SK-N-SH (cell line): ENCODE data around the gene RNLS. TPM values are rescaled to one million over a fixed set of nuclear protein-coding genes. Genes with fewer than 3 reads are reported as not detected.

ENCODE experiments used
- CTCF ChIA-PET: fragments of 300-600, 350-600 bp; formaldehyde crosslinking; extraction: SDS; loops from one replicate; lab custom pipeline; 2021; lab: Yijun Ruan, JAX
- POLR2A ChIA-PET: fragments of 350-600 bp; sonication (Branson Sonifier 250); formaldehyde crosslinking; extraction: SDS; loops from one replicate; lab custom pipeline; 2020; ENCODE audit warnings: antibody characterized with exemption, inconsistent platforms; lab: Yijun Ruan, JAX
- DNase-seq: peaks from one replicate; pipeline ENCODE4 v3.0.0; 2012
- H2AFZ ChIP-seq: fragments of 200-600 bp; sonication (generic); 2 replicates; pipeline ENCODE4 v1.8.1; 2016; ENCODE audit warnings: antibody characterized with exemption, mild to moderate bottlenecking, low read depth
- H3F3A ChIP-seq: fragments of 200-600 bp; sonication (generic); replicated peaks from 2 replicates; pipeline ENCODE3; 2016; ENCODE audit warnings: antibody characterized with exemption, mild to moderate bottlenecking; ENCODE audit not compliant: insufficient read depth
- H3K27ac ChIP-seq, 2 experiments: fragments of 200-500 bp in 1 of 2; fragments of 200-600 bp in 1 of 2; sonication (Bioruptor generic) in 1 of 2; sonication (generic), shearing (Covaris generic) in 1 of 2; 2 replicates each; pipeline versions ENCODE4 v1.5.1 to v1.6.1; 2014 to 2016; ENCODE audit warnings: low read depth in 2 of 2, inconsistent platforms in 1 of 2, low read length in 1 of 2, mild to moderate bottlenecking in 1 of 2, mixed read lengths in 1 of 2
- H3K27me3 ChIP-seq: fragments of 200-600 bp; sonication (generic), shearing (Covaris generic); 2 replicates; pipeline ENCODE4 v1.6.1; 2016; ENCODE audit warnings: mixed run types; ENCODE audit not compliant: insufficient read depth
- H3K36me3 ChIP-seq, 2 experiments: fragments of 200-500 bp in 1 of 2; fragments of 200-600 bp in 1 of 2; sonication (Bioruptor generic) in 1 of 2; sonication (generic) in 1 of 2; replicated peaks in 1 of 2; 2 replicates each; pipeline versions ENCODE3 to v1.5.1; 2014 to 2016; ENCODE audit warnings: low read length in 1 of 2, mild to moderate bottlenecking in 1 of 2; ENCODE audit not compliant: insufficient read depth in 2 of 2, control insufficient read depth in 1 of 2
- H3K4me1 ChIP-seq, 2 experiments: fragments of 200-500 bp in 1 of 2; fragments of 200-600 bp in 1 of 2; sonication (Bioruptor generic) in 1 of 2; sonication (generic), shearing (Covaris generic) in 1 of 2; 2 replicates each; pipeline versions ENCODE4 v1.5.1 to v1.6.1; 2014 to 2016; ENCODE audit warnings: low read depth in 1 of 2, low read length in 1 of 2, mixed run types in 1 of 2; ENCODE audit not compliant: insufficient read depth in 2 of 2, control insufficient read depth in 1 of 2
- H3K4me2 ChIP-seq: fragments of 200-600 bp; sonication (generic), shearing (Covaris generic); 2 replicates; pipeline ENCODE4 v1.6.1; 2017; ENCODE audit warnings: mixed run types
- H3K4me3 ChIP-seq, 2 experiments: fragments of 200-500 bp in 1 of 2; fragments of 200-600 bp in 1 of 2; sonication (Bioruptor generic) in 1 of 2; sonication (generic), shearing (Covaris generic) in 1 of 2; 2 replicates each; pipeline versions ENCODE4 v1.5.1 to v1.8.1; 2014 to 2016; ENCODE audit warnings: low read depth in 2 of 2, inconsistent platforms in 1 of 2, low read length in 1 of 2, mild to moderate bottlenecking in 1 of 2, mixed read lengths in 1 of 2, moderate library complexity in 1 of 2
- H3K79me2 ChIP-seq: fragments of 200-600 bp; sonication (generic); 2 replicates; pipeline ENCODE4 v1.8.1; 2017; ENCODE audit warnings: mild to moderate bottlenecking; ENCODE audit not compliant: insufficient read depth
- H3K9ac ChIP-seq: fragments of 200-600 bp; sonication (generic); 2 replicates; pipeline ENCODE4 v1.6.1; 2017; ENCODE audit warnings: mixed run types
- H3K9me2 ChIP-seq: fragments of 200-600 bp; sonication (generic); 2 replicates; pipeline ENCODE4 v1.6.1; 2017; ENCODE audit warnings: mixed run types
- H3K9me3 ChIP-seq: fragments of 200-600 bp; sonication (generic); 2 replicates; pipeline ENCODE4 v1.6.1; 2017; ENCODE audit warnings: mixed run types, mild to moderate bottlenecking, moderate library complexity
- H4K20me1 ChIP-seq: fragments of 200-600 bp; sonication (generic); 2 replicates; pipeline ENCODE4 v1.6.1; 2017; ENCODE audit warnings: mild to moderate bottlenecking, mixed run types; ENCODE audit not compliant: insufficient read depth
- ELF1 ChIP-seq: IDR thresholded peaks from 2 replicates; pipeline ENCODE4 v1.4.0; 2012
- EP300 ChIP-seq, 2 experiments: IDR thresholded peaks; 2 replicates each; pipeline versions ENCODE4 v1.4.0 to v1.6.1; 2012; ENCODE audit warnings: borderline replicate concordance in 1 of 2, low read depth in 1 of 2, low read length in 1 of 2
- EZH2phosphoT487 ChIP-seq: fragments of 200-600 bp; sonication (generic); IDR thresholded peaks from 2 replicates; pipeline ENCODE4 v1.6.1; 2017; ENCODE audit warnings: low read depth, mixed run types, mild to moderate bottlenecking, antibody characterized with exemption, moderate library complexity, borderline replicate concordance
- FOSL2 ChIP-seq: IDR thresholded peaks from 2 replicates; pipeline ENCODE4 v1.4.0; 2012; ENCODE audit warnings: low read depth, mild to moderate bottlenecking, moderate library complexity, borderline replicate concordance
- GATA2 ChIP-seq: sonication (generic); formaldehyde crosslinking; IDR thresholded peaks from 2 replicates; pipeline ENCODE4 v1.5.0; 2020; ENCODE audit warnings: mild to moderate bottlenecking, missing genetic modification reagents
- JUND ChIP-seq: IDR thresholded peaks from 2 replicates; pipeline ENCODE4 v1.4.0; 2012
- MXI1 ChIP-seq: IDR thresholded peaks from 2 replicates; pipeline ENCODE4 v1.6.1; 2012; ENCODE audit warnings: mild to moderate bottlenecking, low read depth, low read length, improper control_type of control experiment
- NFIC ChIP-seq: IDR thresholded peaks from 2 replicates; pipeline ENCODE4 v1.4.0; 2012; ENCODE audit warnings: borderline replicate concordance
- NRF1 ChIP-seq: IDR thresholded peaks from 2 replicates; pipeline ENCODE4 v1.6.1; 2012; ENCODE audit warnings: low read depth, mild to moderate bottlenecking, low read length
- POLR2AphosphoS5 ChIP-seq: IDR thresholded peaks from 2 replicates; pipeline ENCODE4 v1.6.1; 2012; ENCODE audit warnings: low read depth, low read length
- RCOR1 ChIP-seq: fragments of 150-350 bp; IDR thresholded peaks from 2 replicates; pipeline ENCODE4 v1.6.1; 2017; ENCODE audit warnings: antibody characterized with exemption, low read length
- RXRA ChIP-seq: IDR thresholded peaks from 2 replicates; pipeline ENCODE4 v1.4.0; 2012; ENCODE audit warnings: low read depth, mild to moderate bottlenecking, borderline replicate concordance
- SIN3A ChIP-seq: IDR thresholded peaks from 2 replicates; pipeline ENCODE4 v1.6.1; 2012; ENCODE audit warnings: low read depth, mild to moderate bottlenecking, low read length, moderate library complexity, borderline replicate concordance
- SMC3 ChIP-seq: IDR thresholded peaks from 2 replicates; pipeline ENCODE4 v1.6.1; 2012; ENCODE audit warnings: low read depth, low read length, improper control_type of control experiment
- TCF12 ChIP-seq: IDR thresholded peaks from 2 replicates; pipeline ENCODE4 v1.4.0; 2012
- WGBS: methylation state at CpG from one replicate; pipeline ENCODE4 v1.1.6; 2017; ENCODE audit warnings: low lambda C conversion rate; 5-methylcytosine and 5-hydroxymethylcytosine counted together
- polyA plus RNA-seq, 3 experiments: library from polyadenylated mRNA; depleted of rRNA; stranded (reverse); fragments of >200 nt; gene quantifications; 2 replicates each; pipeline ENCODE4 v1.2.3, GENCODE V29; 2012
- TF ChIP-seq, protein P1 (sequence below): IDR thresholded peaks from 2 replicates; pipeline ENCODE4; 2012

RNLS gene
- polyA plus RNA-seq, 1 of the 3 experiments (the other 2 are of a cell fraction), result not detected

DNA sequence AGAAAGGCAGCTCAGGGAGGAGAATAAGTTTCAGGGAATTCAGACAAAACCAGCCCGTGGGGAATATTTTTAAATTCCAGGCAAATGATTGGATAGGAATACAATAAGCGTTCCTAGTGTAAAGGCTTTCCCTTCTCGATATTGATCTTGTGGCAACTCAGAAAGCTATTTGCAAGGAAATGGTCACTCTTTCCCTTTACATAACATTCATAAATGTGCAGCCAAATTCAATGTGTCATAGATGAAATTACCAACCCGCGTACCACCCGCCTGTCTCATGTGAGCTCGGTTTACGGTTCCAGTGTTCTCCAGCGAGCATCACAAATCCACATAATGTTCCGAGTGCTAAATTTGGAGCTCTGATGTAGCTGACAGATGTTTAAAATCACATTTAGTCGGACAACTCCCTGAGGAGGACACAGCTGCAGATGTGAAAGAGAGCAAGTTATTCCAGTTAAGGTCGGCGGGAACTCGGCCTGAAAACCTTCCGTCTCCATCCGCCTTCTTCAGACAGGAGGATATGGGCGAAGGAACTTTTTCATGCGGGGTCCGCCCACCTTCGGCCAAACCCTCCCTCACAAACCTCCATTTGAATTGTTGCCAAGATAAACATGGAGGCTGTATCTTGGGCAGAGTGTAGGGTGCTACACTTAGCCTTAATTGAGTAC is 327.0 kb downstream of the RNLS start:
- Histone ChIP-seq H3K9ac (no peak overlapping the region), H3K9me2 (no peaks in the 10 kb centered on the region), H3K4me1 (peaks cover 4 to 11% of the 10 kb centered on the region in 2 experiments; a peak in 1 of 4 replicates), H2AFZ (no peak overlapping the region), H3K4me2 (no peak overlapping the region), H3K36me3 (no peaks in the 10 kb centered on the region), H3K79me2 (no peaks in the 10 kb centered on the region), H3K27me3 (no peaks in the 10 kb centered on the region), H4K20me1 (no peaks in the 10 kb centered on the region), H3K27ac (no peak overlapping the region), H3K4me3 (no peak overlapping the region), H3K9me3 (no peaks in the 10 kb centered on the region), H3F3A (no peaks in the 10 kb centered on the region)
- TF ChIP-seq ELF1, result no peak
- TF ChIP-seq TCF12, result no peak
- TF ChIP-seq, protein P1, sequence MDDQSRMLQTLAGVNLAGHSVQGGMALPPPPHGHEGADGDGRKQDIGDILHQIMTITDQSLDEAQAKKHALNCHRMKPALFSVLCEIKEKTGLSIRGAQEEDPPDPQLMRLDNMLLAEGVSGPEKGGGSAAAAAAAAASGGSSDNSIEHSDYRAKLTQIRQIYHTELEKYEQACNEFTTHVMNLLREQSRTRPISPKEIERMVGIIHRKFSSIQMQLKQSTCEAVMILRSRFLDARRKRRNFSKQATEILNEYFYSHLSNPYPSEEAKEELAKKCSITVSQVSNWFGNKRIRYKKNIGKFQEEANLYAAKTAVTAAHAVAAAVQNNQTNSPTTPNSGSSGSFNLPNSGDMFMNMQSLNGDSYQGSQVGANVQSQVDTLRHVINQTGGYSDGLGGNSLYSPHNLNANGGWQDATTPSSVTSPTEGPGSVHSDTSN, result no peak
- no peak for TF ChIP-seq NRF1
- TF ChIP-seq FOSL2, result no peak
- no peak for TF ChIP-seq EP300 (IDR thresholded peaks at IDR 0.05; ENCODE audit: borderline replicate concordance in 1 of 2, low read depth in 1 of 2, low read length in 1 of 2)
- no peak for TF ChIP-seq MXI1
- TF ChIP-seq RCOR1, result no peak
- no peak for TF ChIP-seq EZH2phosphoT487
- TF ChIP-seq POLR2AphosphoS5, result no peak
- no peak for TF ChIP-seq NFIC
- no peak for TF ChIP-seq SMC3
- POLR2A ChIA-PET, result no interaction called here
- CTCF ChIA-PET, result no interaction called here
- no peak for DNase-seq
- 96% methylated on average over 16 of the region's 20 CpGs for WGBS

DNA sequence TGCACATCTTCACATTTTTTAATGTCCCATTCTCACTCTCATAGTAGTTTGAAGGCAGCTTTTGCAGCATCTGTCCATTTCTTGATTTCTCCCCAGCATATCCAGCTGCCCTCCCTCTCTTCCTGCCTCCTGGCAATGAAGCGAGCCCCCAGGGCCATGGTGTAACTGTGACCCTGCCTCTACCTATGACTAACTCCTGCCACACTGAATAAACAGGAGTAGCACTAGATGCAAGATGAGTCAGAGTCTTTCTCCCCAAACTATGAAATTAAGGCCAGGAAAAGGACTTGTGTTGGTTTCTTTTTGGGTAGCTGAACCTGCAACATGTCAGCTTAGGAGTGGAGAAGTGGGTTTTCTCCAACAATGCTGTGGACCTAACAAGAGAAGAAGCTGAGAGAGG is 329.0 kb downstream of the RNLS start:
- H3K27ac ChIP-seq, result no peak overlapping the region; a peak in 1 of 4 replicates
- H3K4me2 ChIP-seq, result peak overlapping the region; percentile 44; the same call in 1 of the 2 replicates
- H4K20me1 ChIP-seq, result no peaks in the 10 kb centered on the region
- no peak for DNase-seq
- ChIA-PET CTCF (no interaction called here), POLR2A (no interaction called here)
- peaks cover 4 to 11% of the 10 kb centered on the region in 2 experiments; a peak in 1 of 4 replicates for H3K4me1 ChIP-seq
- no peak overlapping the region for H3K9ac ChIP-seq
- no peaks in the 10 kb centered on the region for H3K79me2 ChIP-seq
- H3K9me2 ChIP-seq, result no peaks in the 10 kb centered on the region
- H3K36me3 ChIP-seq, result no peaks in the 10 kb centered on the region
- no peaks in the 10 kb centered on the region for H3F3A ChIP-seq
- 22% methylated on average over 1 of the region's 1 CpG for WGBS
- no peak for TF ChIP-seq GATA2 (CRISPR knock-in tag)
- peak; percentile 87; the same call in 1 of the 2 replicates for TF ChIP-seq RXRA
- TF ChIP-seq, protein P1, result peak; percentile 81
- peak; percentile 52 for TF ChIP-seq NFIC
- peak in 1 of 2 experiments; percentile 35; a peak in 1 of 4 replicates for TF ChIP-seq EP300 (IDR thresholded peaks at IDR 0.05; ENCODE audit: borderline replicate concordance in 1 of 2, low read depth in 1 of 2, low read length in 1 of 2)
- TF ChIP-seq SIN3A, result 0 out of 2 replicates have a peak, but pooled peaks have one; percentile 39
- TF ChIP-seq EZH2phosphoT487, result no peak
- no peak for TF ChIP-seq NRF1
- TF ChIP-seq JUND, result peak; percentile 82
- TF ChIP-seq TCF12, result peak; percentile 69
- TF ChIP-seq FOSL2, result peak; percentile 92
- no peak overlapping the region for H3K4me3 ChIP-seq
- H2AFZ ChIP-seq, result no peak overlapping the region
- H3K9me3 ChIP-seq, result no peaks in the 10 kb centered on the region
- no peaks in the 10 kb centered on the region for H3K27me3 ChIP-seq
